BLaER1 treated with 17β-estradiol and CSF1 and Interleukin-3, amounts not matched to agents 10 nM and 100 nM (cell line): ENCODE data around the gene IGFBP5.

Experiments
- H3K27ac ChIP-seq, 11 experiments: shearing (Covaris generic); formaldehyde crosslinking; 2 replicates each; pipeline ENCODE4 v1.8.1; 2022
- H3K27me3 ChIP-seq, 11 experiments: shearing (Covaris generic); formaldehyde crosslinking; 2 replicates each; pipeline ENCODE4 v1.8.1; 2022
- H3K36me3 ChIP-seq, 11 experiments: shearing (Covaris generic); formaldehyde crosslinking; 2 replicates each; pipeline ENCODE4 v1.8.1; 2022
- H3K4me1 ChIP-seq, 10 experiments: shearing (Covaris generic); formaldehyde crosslinking; 2 replicates each; pipeline ENCODE4 v1.8.1; 2022
- H3K4me2 ChIP-seq, 11 experiments: shearing (Covaris generic); formaldehyde crosslinking; 2 replicates each; pipeline ENCODE4 v1.8.1; 2022
- H3K4me3 ChIP-seq, 10 experiments: shearing (Covaris generic); formaldehyde crosslinking; 2 replicates each; pipeline ENCODE4 v1.8.1; 2022
- H3K9ac ChIP-seq, 11 experiments: shearing (Covaris generic); formaldehyde crosslinking; 2 replicates each; pipeline ENCODE4 v1.8.1; 2022
- H3K9me3 ChIP-seq, 11 experiments: shearing (Covaris generic); formaldehyde crosslinking; replicated peaks in 1 of 11; 2 replicates each; pipeline ENCODE4 v1.8.1; 2022
- H4K20me1 ChIP-seq, 11 experiments: shearing (Covaris generic); formaldehyde crosslinking; 2 replicates each; pipeline ENCODE4 v1.8.1; 2022
- Cebpa-rat ChIP-seq, 11 experiments: shearing (Covaris generic); IDR thresholded peaks; 2 replicates each; pipeline ENCODE4 v1.8.1; 2022

Gene IGFBP5

GRCh38 chr2:216685327-216685875 is 9.9 kb downstream of the IGFBP5 start:
- Histone ChIP-seq H3K4me3 (no peak overlapping the region), H3K4me2 (no peak overlapping the region), H3K27me3 (peaks cover 22 to 75% (median 34%) of the 10 kb centered on the region in 11 experiments), H3K4me1 (peaks cover 6 to 25% (median 10%) of the 10 kb centered on the region in 10 experiments; a peak in 18 of 20 replicates), H3K36me3 (no peaks in the 10 kb centered on the region), H3K9me3 (no peaks in the 10 kb centered on the region), H3K9ac (no peak overlapping the region), H3K27ac (no peak overlapping the region), H4K20me1 (peaks cover 0 to 9% (median 0%) of the 10 kb centered on the region in 11 experiments; a peak in 4 of 22 replicates)
- TF ChIP-seq Cebpa-rat (IDR thresholded peaks at IDR 0.05), result no peak

GRCh38 chr2:216683846-216684245 is 11.5 kb downstream of the IGFBP5 start:
- Histone ChIP-seq H3K4me1 (peaks cover 6 to 25% (median 10%) of the 10 kb centered on the region in 10 experiments; a peak in 18 of 20 replicates), H3K9ac (no peak overlapping the region), H3K27ac (no peak overlapping the region), H3K27me3 (peaks cover 6 to 64% (median 18%) of the 10 kb centered on the region in 11 experiments), H3K36me3 (no peaks in the 10 kb centered on the region), H3K4me3 (no peak overlapping the region), H4K20me1 (peaks cover 0 to 1% (median 0%) of the 10 kb centered on the region in 11 experiments; a peak in 3 of 22 replicates), H3K9me3 (no peaks in the 10 kb centered on the region), H3K4me2 (peak overlapping the region in 3 of 11 experiments; percentile 5 to 9 (median 8); a peak in 2 of 22 replicates)
- peak in 9 of 11 experiments; percentile 16 to 73 (median 61); a peak in 11 of 22 replicates for TF ChIP-seq Cebpa-rat (IDR thresholded peaks at IDR 0.05)

- Histone ChIP-seq H3K4me3 (no peak overlapping the region), H3K36me3 (no peaks in the 10 kb centered on the region), H3K27ac (no peak overlapping the region), H3K4me1 (peaks cover 6 to 25% (median 10%) of the 10 kb centered on the region in 10 experiments; a peak in 18 of 20 replicates), H4K20me1 (no peaks in the 10 kb centered on the region; a peak in 4 of 22 replicates), H3K9ac (no peak overlapping the region), H3K9me3 (no peaks in the 10 kb centered on the region), H3K27me3 (peaks cover 0 to 49% (median 8%) of the 10 kb centered on the region in 11 experiments; a peak in 13 of 22 replicates), H3K4me2 (peak overlapping the region in 10 of 11 experiments; percentile 15 to 56 (median 34); a peak in 15 of 22 replicates)
- no peak for TF ChIP-seq Cebpa-rat (IDR thresholded peaks at IDR 0.05)
These were observed 13.7 kb downstream of the IGFBP5 start for GRCh38 chr2:216681683-216682082.

DNA sequence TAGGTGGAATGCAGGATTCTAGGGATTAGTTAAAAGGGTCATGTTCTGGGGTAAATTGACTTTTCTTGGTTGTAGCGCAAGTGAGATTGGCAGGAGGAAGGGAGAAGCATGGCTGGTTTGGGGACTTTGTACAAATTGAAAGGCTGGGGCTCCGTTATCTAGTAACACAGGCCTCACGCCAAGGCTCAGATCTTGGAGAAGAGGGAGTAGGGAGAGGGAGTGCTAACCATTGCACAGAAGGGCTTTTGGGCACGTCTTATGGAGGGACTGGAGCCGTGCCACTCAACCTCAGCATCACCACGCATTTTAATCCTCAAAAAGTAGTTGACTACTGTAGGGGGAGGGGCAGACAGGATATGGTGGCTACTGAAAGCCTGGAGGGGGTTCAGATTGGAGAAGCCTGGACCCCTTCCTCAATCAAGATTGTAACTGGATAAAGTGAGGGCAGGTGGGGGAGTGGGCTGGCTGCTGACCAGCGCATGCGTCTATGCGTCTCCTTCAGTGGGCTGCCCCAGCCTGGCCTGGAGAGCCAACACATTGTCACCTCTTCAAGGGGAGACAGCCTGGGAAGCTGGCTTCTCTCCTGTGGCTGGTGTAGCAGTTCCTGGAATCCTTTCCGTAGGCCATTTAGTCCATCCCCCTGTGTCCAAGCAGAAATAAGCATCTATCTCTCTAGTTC is 14.3 kb downstream of the IGFBP5 start:
- Histone ChIP-seq H3K4me3 (no peak overlapping the region), H4K20me1 (no peaks in the 10 kb centered on the region; a peak in 4 of 22 replicates), H3K4me2 (peak overlapping the region in 2 of 11 experiments; percentile 50 to 56; a peak in 1 of 22 replicates), H3K36me3 (no peaks in the 10 kb centered on the region), H3K9me3 (no peaks in the 10 kb centered on the region), H3K4me1 (peaks cover 6 to 25% (median 10%) of the 10 kb centered on the region in 10 experiments; a peak in 18 of 20 replicates), H3K27me3 (peaks cover 0 to 44% (median 11%) of the 10 kb centered on the region in 11 experiments; a peak in 16 of 22 replicates), H3K27ac (no peak overlapping the region), H3K9ac (no peak overlapping the region)
- no peak for TF ChIP-seq Cebpa-rat (IDR thresholded peaks at IDR 0.05)

DNA sequence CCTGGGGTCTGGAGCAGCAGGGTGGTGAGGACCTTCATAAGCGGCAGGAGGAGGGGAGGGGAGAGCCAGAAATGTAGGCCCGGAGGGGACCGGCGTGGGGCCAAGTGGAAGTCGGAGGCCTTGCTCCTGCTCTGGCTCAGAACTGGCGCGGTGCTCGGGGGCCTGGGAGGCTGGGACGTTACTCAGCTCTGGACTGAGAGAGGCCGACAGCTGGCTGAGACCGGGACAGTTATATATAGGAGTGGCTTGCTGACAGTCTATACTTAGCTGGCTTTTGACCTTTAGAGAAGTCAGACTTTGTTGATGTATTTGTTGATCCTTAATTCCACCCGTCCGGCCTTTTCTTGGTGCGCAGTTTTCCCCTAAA is 15.7 kb downstream of the IGFBP5 start:
- Histone ChIP-seq H3K4me1 (peaks cover 6 to 25% (median 10%) of the 10 kb centered on the region in 10 experiments; a peak in 18 of 20 replicates), H4K20me1 (peaks cover 0 to 6% (median 0%) of the 10 kb centered on the region in 11 experiments; a peak in 4 of 22 replicates), H3K4me2 (no peak overlapping the region), H3K4me3 (no peak overlapping the region), H3K27me3 (peaks cover 8 to 40% (median 22%) of the 10 kb centered on the region in 11 experiments; a peak in 18 of 22 replicates), H3K27ac (no peak overlapping the region), H3K36me3 (no peaks in the 10 kb centered on the region), H3K9ac (no peak overlapping the region), H3K9me3 (no peaks in the 10 kb centered on the region)
- TF ChIP-seq Cebpa-rat (IDR thresholded peaks at IDR 0.05), result no peak

DNA sequence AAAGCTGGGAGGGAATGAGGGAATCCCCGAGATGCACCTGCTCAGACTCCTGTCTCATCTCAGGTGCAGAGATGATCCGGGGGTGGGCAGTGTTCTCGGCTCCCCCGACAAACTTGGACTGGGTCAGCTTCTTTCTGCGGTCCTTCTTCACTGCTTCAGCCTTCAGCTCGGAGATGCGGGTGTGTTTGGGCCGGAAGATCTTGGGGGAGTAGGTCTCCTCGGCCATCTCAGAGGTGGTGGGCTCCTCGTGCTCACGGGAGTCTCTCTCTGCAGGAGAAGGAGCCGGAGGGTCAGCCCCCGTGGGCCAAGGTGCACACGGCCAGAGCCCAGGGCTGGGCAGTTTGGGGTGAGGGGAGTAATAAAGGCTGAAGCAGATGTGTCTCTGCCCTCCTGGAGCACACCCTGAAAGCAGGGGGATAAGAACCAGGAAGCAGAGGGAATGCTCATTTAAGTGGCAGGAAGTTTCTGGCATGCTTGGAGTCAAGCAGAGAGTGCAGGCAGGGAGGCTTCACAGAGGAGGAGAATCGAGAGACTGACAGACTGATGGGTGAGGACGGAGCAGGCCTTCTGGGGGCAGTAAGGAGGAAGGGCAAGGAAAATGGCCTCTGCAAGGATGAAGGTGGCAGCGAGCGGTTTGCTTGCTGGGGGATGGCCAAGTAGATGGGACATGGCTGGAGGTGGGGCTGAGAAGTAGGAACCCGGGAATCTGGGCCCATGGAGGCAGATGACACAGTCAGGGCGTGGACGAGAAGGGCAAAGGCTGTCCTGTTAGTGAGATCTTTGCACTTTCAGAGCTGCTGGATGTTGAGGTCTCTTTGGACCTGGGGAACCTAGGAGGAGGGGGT is 16.3 kb downstream of the IGFBP5 start:
- Histone ChIP-seq H3K9me3 (no peaks in the 10 kb centered on the region), H3K4me3 (no peak overlapping the region), H3K4me1 (peaks cover 6 to 21% (median 10%) of the 10 kb centered on the region in 10 experiments; a peak in 18 of 20 replicates), H3K36me3 (no peaks in the 10 kb centered on the region), H3K27ac (no peak overlapping the region), H3K9ac (no peak overlapping the region), H4K20me1 (peaks cover 0 to 8% (median 0%) of the 10 kb centered on the region in 11 experiments; a peak in 5 of 22 replicates), H3K27me3 (peaks cover 9 to 38% (median 26%) of the 10 kb centered on the region in 11 experiments; a peak in 19 of 22 replicates), H3K4me2 (no peak overlapping the region)
- no peak for TF ChIP-seq Cebpa-rat (IDR thresholded peaks at IDR 0.05)

- Histone ChIP-seq H3K27ac (no peak overlapping the region), H3K4me3 (no peak overlapping the region), H3K27me3 (peaks cover 9 to 43% (median 32%) of the 10 kb centered on the region in 11 experiments; a peak in 19 of 22 replicates), H3K4me1 (peaks cover 6 to 18% (median 9%) of the 10 kb centered on the region in 10 experiments; a peak in 17 of 20 replicates), H3K4me2 (no peak overlapping the region), H3K9ac (no peak overlapping the region), H3K9me3 (no peaks in the 10 kb centered on the region), H4K20me1 (peaks cover 0 to 18% (median 0%) of the 10 kb centered on the region in 11 experiments; a peak in 6 of 22 replicates), H3K36me3 (no peaks in the 10 kb centered on the region)
- no peak for TF ChIP-seq Cebpa-rat (IDR thresholded peaks at IDR 0.05)
These were observed 17.3 kb downstream of the IGFBP5 start for GRCh38 chr2:216678098-216678465.

GRCh38 chr2:216677439-216678097 is 17.8 kb downstream of the IGFBP5 start:
- no peaks in the 10 kb centered on the region for H3K9me3 ChIP-seq
- H3K4me1 ChIP-seq, result peaks cover 6 to 13% (median 9%) of the 10 kb centered on the region in 10 experiments; a peak in 17 of 20 replicates
- H3K27me3 ChIP-seq, result peaks cover 12 to 48% (median 37%) of the 10 kb centered on the region in 11 experiments; a peak in 19 of 22 replicates
- no peak overlapping the region for H3K27ac ChIP-seq
- H3K4me2 ChIP-seq, result no peak overlapping the region
- H3K9ac ChIP-seq, result no peak overlapping the region
- H4K20me1 ChIP-seq, result peaks cover 0 to 19% (median 0%) of the 10 kb centered on the region in 11 experiments; a peak in 6 of 22 replicates
- no peak overlapping the region for H3K4me3 ChIP-seq
- no peaks in the 10 kb centered on the region for H3K36me3 ChIP-seq
- no peak for TF ChIP-seq Cebpa-rat (IDR thresholded peaks at IDR 0.05)
